Muscle layer of duodenum (tissue), 2 donors: ENCODE measurements around the gene RGS6.

Experiments used
- H3K27ac ChIP-seq: one replicate; pipeline ENCODE4 v1.7.0; 2013; ENCODE audit warnings: mild to moderate bottlenecking, low read length
- H3K27me3 ChIP-seq: one replicate; pipeline ENCODE4 v1.7.0; 2013; ENCODE audit warnings: low read depth, mild to moderate bottlenecking, control low read depth, low read length
- H3K36me3 ChIP-seq, 2 donors: one replicate each; pipeline ENCODE4 v1.7.0; 2013; ENCODE audit warnings: low read length in 2 of 2, control low read depth in 1 of 2, mild to moderate bottlenecking in 1 of 2; ENCODE audit not compliant: insufficient read depth in 2 of 2, control insufficient read depth in 1 of 2
- H3K4me1 ChIP-seq, 2 donors: one replicate each; pipeline ENCODE4 v1.7.0; 2013; ENCODE audit warnings: low read length in 2 of 2, mild to moderate bottlenecking in 2 of 2, control low read depth in 1 of 2, moderate library complexity in 1 of 2; ENCODE audit not compliant: insufficient read depth in 2 of 2, control insufficient read depth in 1 of 2
- H3K4me3 ChIP-seq, 2 donors: one replicate each; pipeline ENCODE4 v1.7.0; 2013; ENCODE audit warnings: low read length in 2 of 2, low read depth in 1 of 2, mild to moderate bottlenecking in 1 of 2
- H3K9me3 ChIP-seq, 2 donors: one replicate each; pipeline ENCODE4 v1.7.0; 2013; ENCODE audit warnings: low read length in 2 of 2, control low read depth in 1 of 2, mild to moderate bottlenecking in 1 of 2; ENCODE audit not compliant: control insufficient read depth in 1 of 2
- donor health status: healthy.

Gene RGS6

GRCh38 chr14:72213424-72213823 is 281.2 kb downstream of the RGS6 start:
- H3K27me3 ChIP-seq: no peaks in the 10 kb centered on the region
- no peaks in the 10 kb centered on the region for H3K9me3 ChIP-seq
- no peak overlapping the region for H3K27ac ChIP-seq
- no peaks in the 10 kb centered on the region for H3K4me1 ChIP-seq
- no peaks in the 10 kb centered on the region for H3K36me3 ChIP-seq
- H3K4me3 ChIP-seq: no peak overlapping the region

- Histone ChIP-seq H3K27ac (no peak overlapping the region), H3K4me1 (no peaks in the 10 kb centered on the region), H3K27me3 (no peaks in the 10 kb centered on the region), H3K36me3 (no peaks in the 10 kb centered on the region), H3K9me3 (no peaks in the 10 kb centered on the region), H3K4me3 (no peak overlapping the region)
Observed at GRCh38 chr14:72215080-72215479, 282.9 kb downstream of the RGS6 start.

- H3K36me3 ChIP-seq: no peaks in the 10 kb centered on the region
- no peak overlapping the region for H3K27ac ChIP-seq
- H3K4me3 ChIP-seq: no peak overlapping the region
- no peaks in the 10 kb centered on the region for H3K4me1 ChIP-seq
- no peaks in the 10 kb centered on the region for H3K27me3 ChIP-seq
- no peaks in the 10 kb centered on the region for H3K9me3 ChIP-seq
Observed at GRCh38 chr14:72217135-72217534, 284.9 kb downstream of the RGS6 start.

GRCh38 chr14:72222046-72222445 is 289.8 kb downstream of the RGS6 start:
- no peak overlapping the region for H3K4me3 ChIP-seq
- no peaks in the 10 kb centered on the region for H3K36me3 ChIP-seq
- H3K4me1 ChIP-seq: no peaks in the 10 kb centered on the region
- H3K27ac ChIP-seq: no peak overlapping the region
- no peaks in the 10 kb centered on the region for H3K9me3 ChIP-seq
- no peaks in the 10 kb centered on the region for H3K27me3 ChIP-seq

- Histone ChIP-seq H3K4me3 (no peak overlapping the region), H3K27me3 (no peaks in the 10 kb centered on the region), H3K27ac (no peak overlapping the region), H3K9me3 (no peaks in the 10 kb centered on the region), H3K4me1 (no peaks in the 10 kb centered on the region), H3K36me3 (no peaks in the 10 kb centered on the region)
Observed at GRCh38 chr14:72236629-72237028, 304.4 kb downstream of the RGS6 start.

- no peak overlapping the region for H3K27ac ChIP-seq
- no peak overlapping the region for H3K4me3 ChIP-seq
- no peaks in the 10 kb centered on the region for H3K9me3 ChIP-seq
- H3K36me3 ChIP-seq: no peaks in the 10 kb centered on the region
- H3K27me3 ChIP-seq: no peaks in the 10 kb centered on the region
- H3K4me1 ChIP-seq: no peaks in the 10 kb centered on the region
Observed at GRCh38 chr14:72237722-72238666, 305.8 kb downstream of the RGS6 start.

GRCh38 chr14:72243309-72244293 is 311.4 kb downstream of the RGS6 start:
- no peak overlapping the region for H3K27ac ChIP-seq
- no peaks in the 10 kb centered on the region for H3K9me3 ChIP-seq
- no peak overlapping the region for H3K4me3 ChIP-seq
- H3K27me3 ChIP-seq: no peaks in the 10 kb centered on the region
- no peaks in the 10 kb centered on the region for H3K4me1 ChIP-seq
- no peaks in the 10 kb centered on the region for H3K36me3 ChIP-seq

- Histone ChIP-seq H3K27ac (no peak overlapping the region), H3K27me3 (no peaks in the 10 kb centered on the region), H3K4me3 (no peak overlapping the region), H3K9me3 (no peaks in the 10 kb centered on the region), H3K36me3 (no peaks in the 10 kb centered on the region), H3K4me1 (no peaks in the 10 kb centered on the region)
Observed at GRCh38 chr14:72247896-72248465, 315.8 kb downstream of the RGS6 start.

- Histone ChIP-seq H3K4me3 (no peak overlapping the region), H3K27ac (no peak overlapping the region), H3K27me3 (no peaks in the 10 kb centered on the region), H3K4me1 (no peaks in the 10 kb centered on the region), H3K9me3 (no peaks in the 10 kb centered on the region), H3K36me3 (no peaks in the 10 kb centered on the region)
Observed at GRCh38 chr14:72253503-72253902, 321.3 kb downstream of the RGS6 start.

- Histone ChIP-seq H3K9me3 (no peaks in the 10 kb centered on the region), H3K4me1 (no peaks in the 10 kb centered on the region), H3K4me3 (no peak overlapping the region), H3K27me3 (no peaks in the 10 kb centered on the region), H3K27ac (no peak overlapping the region), H3K36me3 (no peaks in the 10 kb centered on the region)
Observed at GRCh38 chr14:72254202-72254936, 322.1 kb downstream of the RGS6 start.
